HL-60 (cell line): ENCODE results near the gene SLC66A3.

ENCODE experiments used
- DNase-seq, 2 experiments: peaks; one replicate each; pipeline ENCODE4 v3.0.0-alpha.2; 2010 to 2020; ENCODE audit warnings: low read depth in 1 of 2, low spot score in 1 of 2
- H3K27ac ChIP-seq: fragments of 250-450 bp; sonication (Bioruptor Pico); replicated peaks from 2 replicates; pipeline ENCODE4 v1.5.1; 2020; ENCODE audit warnings: mild to moderate bottlenecking, moderate library complexity
- H3K27me3 ChIP-seq: fragments of 250-450 bp; sonication (Bioruptor Pico); 2 replicates; pipeline ENCODE4 v1.5.1; 2021; ENCODE audit warnings: mild to moderate bottlenecking, moderate library complexity; ENCODE audit not compliant: insufficient read depth, poor library complexity, severe bottlenecking
- H3K4me3 ChIP-seq: replicated peaks from 2 replicates; pipeline ENCODE4 v1.5.1; 2011; ENCODE audit warnings: mild to moderate bottlenecking, control low read depth, low read length; ENCODE audit not compliant: insufficient read depth
- GABPA ChIP-seq: IDR thresholded peaks from 2 replicates; pipeline ENCODE4 v1.6.1; 2012; ENCODE audit warnings: low read depth
- POLR2AphosphoS5 ChIP-seq: IDR thresholded peaks from 2 replicates; pipeline ENCODE4 v1.6.1; 2012; ENCODE audit warnings: low read depth
- SPI1 ChIP-seq: IDR thresholded peaks from 2 replicates; pipeline ENCODE4 v1.6.1; 2012; ENCODE audit warnings: low read depth, mild to moderate bottlenecking, borderline replicate concordance
- TF ChIP-seq, protein P1 (sequence below): IDR thresholded peaks from one replicate; pipeline ENCODE4 v1.5.1; 2011; ENCODE audit warnings: low read length, control low read depth, inconsistent platforms; ENCODE audit not compliant: insufficient read depth
- TF ChIP-seq, protein P2 (sequence below): IDR thresholded peaks from 2 replicates; pipeline ENCODE4 v1.6.1; 2012; ENCODE audit warnings: low read depth; ENCODE audit not compliant: insufficient replicate concordance

The SLC66A3 gene

DNA sequence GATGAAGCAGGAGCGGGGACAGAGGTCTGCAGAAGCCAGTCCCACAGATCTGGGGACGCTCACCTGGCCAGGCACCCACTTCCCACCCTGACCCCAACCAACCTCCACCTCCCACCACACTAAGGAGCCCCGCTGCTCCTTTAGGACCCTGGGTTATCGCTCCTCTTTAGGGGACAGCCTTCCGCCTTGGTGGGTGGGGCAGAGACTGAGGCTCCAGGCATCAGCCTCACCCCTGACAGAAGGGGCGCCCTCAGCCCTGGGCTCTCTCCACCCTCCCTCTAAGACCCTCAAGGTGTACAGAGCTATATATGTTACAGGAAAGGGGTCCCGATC, 33.5 kb upstream of the SLC66A3 start:
- TF ChIP-seq GABPA (no peak), POLR2AphosphoS5 (no peak), SPI1 (no peak)
- TF ChIP-seq, protein P1, sequence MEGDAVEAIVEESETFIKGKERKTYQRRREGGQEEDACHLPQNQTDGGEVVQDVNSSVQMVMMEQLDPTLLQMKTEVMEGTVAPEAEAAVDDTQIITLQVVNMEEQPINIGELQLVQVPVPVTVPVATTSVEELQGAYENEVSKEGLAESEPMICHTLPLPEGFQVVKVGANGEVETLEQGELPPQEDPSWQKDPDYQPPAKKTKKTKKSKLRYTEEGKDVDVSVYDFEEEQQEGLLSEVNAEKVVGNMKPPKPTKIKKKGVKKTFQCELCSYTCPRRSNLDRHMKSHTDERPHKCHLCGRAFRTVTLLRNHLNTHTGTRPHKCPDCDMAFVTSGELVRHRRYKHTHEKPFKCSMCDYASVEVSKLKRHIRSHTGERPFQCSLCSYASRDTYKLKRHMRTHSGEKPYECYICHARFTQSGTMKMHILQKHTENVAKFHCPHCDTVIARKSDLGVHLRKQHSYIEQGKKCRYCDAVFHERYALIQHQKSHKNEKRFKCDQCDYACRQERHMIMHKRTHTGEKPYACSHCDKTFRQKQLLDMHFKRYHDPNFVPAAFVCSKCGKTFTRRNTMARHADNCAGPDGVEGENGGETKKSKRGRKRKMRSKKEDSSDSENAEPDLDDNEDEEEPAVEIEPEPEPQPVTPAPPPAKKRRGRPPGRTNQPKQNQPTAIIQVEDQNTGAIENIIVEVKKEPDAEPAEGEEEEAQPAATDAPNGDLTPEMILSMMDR, result no peak
- TF ChIP-seq, protein P2, sequence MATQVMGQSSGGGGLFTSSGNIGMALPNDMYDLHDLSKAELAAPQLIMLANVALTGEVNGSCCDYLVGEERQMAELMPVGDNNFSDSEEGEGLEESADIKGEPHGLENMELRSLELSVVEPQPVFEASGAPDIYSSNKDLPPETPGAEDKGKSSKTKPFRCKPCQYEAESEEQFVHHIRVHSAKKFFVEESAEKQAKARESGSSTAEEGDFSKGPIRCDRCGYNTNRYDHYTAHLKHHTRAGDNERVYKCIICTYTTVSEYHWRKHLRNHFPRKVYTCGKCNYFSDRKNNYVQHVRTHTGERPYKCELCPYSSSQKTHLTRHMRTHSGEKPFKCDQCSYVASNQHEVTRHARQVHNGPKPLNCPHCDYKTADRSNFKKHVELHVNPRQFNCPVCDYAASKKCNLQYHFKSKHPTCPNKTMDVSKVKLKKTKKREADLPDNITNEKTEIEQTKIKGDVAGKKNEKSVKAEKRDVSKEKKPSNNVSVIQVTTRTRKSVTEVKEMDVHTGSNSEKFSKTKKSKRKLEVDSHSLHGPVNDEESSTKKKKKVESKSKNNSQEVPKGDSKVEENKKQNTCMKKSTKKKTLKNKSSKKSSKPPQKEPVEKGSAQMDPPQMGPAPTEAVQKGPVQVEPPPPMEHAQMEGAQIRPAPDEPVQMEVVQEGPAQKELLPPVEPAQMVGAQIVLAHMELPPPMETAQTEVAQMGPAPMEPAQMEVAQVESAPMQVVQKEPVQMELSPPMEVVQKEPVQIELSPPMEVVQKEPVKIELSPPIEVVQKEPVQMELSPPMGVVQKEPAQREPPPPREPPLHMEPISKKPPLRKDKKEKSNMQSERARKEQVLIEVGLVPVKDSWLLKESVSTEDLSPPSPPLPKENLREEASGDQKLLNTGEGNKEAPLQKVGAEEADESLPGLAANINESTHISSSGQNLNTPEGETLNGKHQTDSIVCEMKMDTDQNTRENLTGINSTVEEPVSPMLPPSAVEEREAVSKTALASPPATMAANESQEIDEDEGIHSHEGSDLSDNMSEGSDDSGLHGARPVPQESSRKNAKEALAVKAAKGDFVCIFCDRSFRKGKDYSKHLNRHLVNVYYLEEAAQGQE, result no peak
- Histone ChIP-seq H3K27me3 (no peaks in the 10 kb centered on the region), H3K4me3 (no peak overlapping the region), H3K27ac (no peak overlapping the region)
- no peak for DNase-seq

DNA sequence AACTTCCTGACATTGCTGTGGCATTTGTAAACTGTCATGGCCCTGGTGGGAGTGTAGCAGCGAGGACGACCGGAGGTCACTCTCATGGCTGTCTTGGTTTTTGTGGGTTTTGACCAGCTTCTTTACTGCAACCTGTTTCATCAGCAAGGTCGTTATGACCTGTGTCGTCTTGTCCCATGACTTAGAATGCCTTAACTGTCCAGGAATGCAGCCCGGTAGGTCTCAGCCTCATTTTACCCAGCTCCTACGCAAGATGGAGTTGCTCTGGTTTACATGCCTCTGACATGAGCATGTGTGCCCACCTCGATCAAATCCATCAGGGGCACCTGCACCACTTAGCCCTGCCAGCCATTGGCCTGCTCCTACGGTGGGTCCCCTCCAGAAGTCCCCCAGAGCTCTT, 32.9 kb upstream of the SLC66A3 start:
- Histone ChIP-seq H3K4me3 (no peak overlapping the region), H3K27ac (no peak overlapping the region), H3K27me3 (no peaks in the 10 kb centered on the region)
- TF ChIP-seq GABPA, result no peak
- TF ChIP-seq SPI1, result no peak
- TF ChIP-seq, protein P2, result no peak
- TF ChIP-seq, protein P1, result no peak
- no peak for TF ChIP-seq POLR2AphosphoS5
- no peak for DNase-seq

DNA sequence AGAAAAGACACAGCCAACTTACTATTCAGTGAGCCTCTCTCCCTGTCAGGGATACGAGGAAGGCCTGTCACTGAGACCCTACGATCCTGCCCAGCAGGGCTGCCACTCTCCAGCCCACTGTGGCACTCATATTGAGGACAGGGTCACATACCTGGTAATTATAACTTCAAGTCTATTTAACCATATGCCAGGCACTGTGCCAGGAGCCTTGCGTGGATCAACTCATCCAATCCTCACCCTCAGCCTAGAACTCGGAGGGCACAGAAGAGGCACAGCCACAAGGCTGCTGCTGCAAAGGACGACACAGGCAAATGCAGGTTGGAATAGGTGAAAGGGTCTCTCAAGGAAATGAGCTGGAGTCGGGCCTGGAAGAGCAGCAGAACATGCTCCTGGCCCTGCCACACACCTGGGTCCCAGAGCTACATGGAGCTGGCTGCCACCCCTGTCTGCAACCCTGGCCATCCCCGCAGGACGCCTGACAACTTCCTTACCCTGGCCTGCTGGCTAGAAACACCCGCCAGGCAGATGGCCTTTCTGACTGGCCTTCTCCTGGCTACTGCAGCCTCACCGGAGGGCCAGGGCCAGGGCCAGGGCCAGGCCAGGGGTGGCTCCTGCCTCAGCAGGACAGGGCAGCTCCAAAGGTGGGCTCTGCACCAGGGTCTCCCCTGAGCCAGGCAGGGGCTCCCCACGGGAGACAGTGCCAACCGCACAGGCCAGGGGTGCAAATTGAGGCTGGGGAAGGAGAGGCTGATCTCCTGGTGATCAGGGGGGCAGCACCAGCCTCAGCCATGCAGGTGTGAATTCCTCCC, 32.1 kb upstream of the SLC66A3 start:
- Histone ChIP-seq H3K4me3 (no peak overlapping the region), H3K27me3 (no peaks in the 10 kb centered on the region), H3K27ac (no peak overlapping the region)
- no peak for DNase-seq
- TF ChIP-seq, protein P2, result no peak
- TF ChIP-seq SPI1 (no peak), GABPA (no peak), POLR2AphosphoS5 (no peak)
